ENCODE data around the gene CHRNA3. TPM values are rescaled to one million over a fixed set of nuclear protein-coding genes. Genes with fewer than 3 reads are reported as not detected.

The CHRNA3 gene
- polyA plus RNA-seq, 1 of the 3 experiments (the other 2 are of a cell fraction): 2.3 TPM

- Histone ChIP-seq H4K20me1 (ENCODE audit: insufficient read depth) (no peaks in the 10 kb centered on the region), H2AFZ (ENCODE audit: low read depth) (peak within 1 kb of the TSS; percentile 82; the same call in 1 of the 2 replicates), H3K27ac (ENCODE audit: low read depth in 2 of 2, low read length in 1 of 2) (peak within 1 kb of the TSS in 1 of 2 experiments; percentile 98; a peak in 2 of 4 replicates), H3K9me3 (no peaks in the 10 kb centered on the region), H3K9me2 (no peaks in the 10 kb centered on the region), H3K4me3 (ENCODE audit: low read depth in 2 of 2, low read length in 1 of 2) (peak within 1 kb of the TSS; percentile 54 to 55), H3K27me3 (ENCODE audit: insufficient read depth) (peaks cover 16% of the 10 kb centered on the region), H3K4me1 (ENCODE audit: control insufficient read depth in 1 of 2, insufficient read depth in 2 of 2, low read depth in 1 of 2, low read length in 1 of 2) (peaks cover 0 to 50% of the 10 kb centered on the region in 2 experiments; a peak in 2 of 4 replicates), H3K4me2 (peak within 1 kb of the TSS; percentile 87), H3K36me3 (replicated peaks in 1 of 2; ENCODE audit: control insufficient read depth in 1 of 2, insufficient read depth in 2 of 2, low read length in 1 of 2) (no peaks in the 10 kb centered on the region), H3F3A (replicated peaks; ENCODE audit: insufficient read depth) (no peaks in the 10 kb centered on the region), H3K9ac (no peak within 1 kb of the TSS), H3K79me2 (ENCODE audit: insufficient read depth) (no peaks in the 10 kb centered on the region)
- DNase-seq: peak; percentile 94
- TF ChIP-seq GATA2 (CRISPR knock-in tag; IDR thresholded peaks at IDR 0.05): 0 out of 2 replicates have a peak, but pooled peaks have one; percentile 15
- 0 out of 2 replicates have a peak, but pooled peaks have one; percentile 11 for TF ChIP-seq SMC3 (IDR thresholded peaks at IDR 0.05; ENCODE audit: low read depth, low read length)
- peak; percentile 60 for TF ChIP-seq MXI1 (IDR thresholded peaks at IDR 0.05; ENCODE audit: low read depth, low read length)
- no peak for TF ChIP-seq USF2 (IDR thresholded peaks at IDR 0.05; ENCODE audit: borderline replicate concordance, low read depth, low read length)
- TF ChIP-seq CTCF (IDR thresholded peaks at IDR 0.05): no peak
- no peak for TF ChIP-seq ZBTB33 (IDR thresholded peaks at IDR 0.05; ENCODE audit: borderline replicate concordance, low read depth)
- peak; percentile 45; the same call in 1 of the 2 replicates for TF ChIP-seq MAX (IDR thresholded peaks at IDR 0.05; ENCODE audit: low read depth)
- TF ChIP-seq RAD21 (IDR thresholded peaks at IDR 0.05; ENCODE audit: low read length): 0 out of 2 replicates have a peak, but pooled peaks have one; percentile 9
- CTCF ChIA-PET: interaction anchor here (0.5 to 8.5 kb wide), 13 partner anchors 11 to 249 kb away, joined by 3 to 157 read pairs (median 8); partner anchors contain the start of gene CHRNA3
- POLR2A ChIA-PET: interaction anchor here (1.0 to 8.9 kb wide), 13 partner anchors 11 to 203 kb away, joined by 4 to 191 read pairs (median 9); partner anchors contain the start of genes CHRNA3 and IREB2
- 22% methylated on average over 14 of the region's 47 CpGs for WGBS (ENCODE audit: low lambda C conversion rate)
These were observed 20.4 kb upstream of the CHRNA3 start, which contains the start of gene CHRNB4 for GRCh38 chr15:78641102-78641748. CHRNB4 (minus strand) TSS chr15:78641210; CDS start chr15:78641133, 77 bp downstream.
